Upper lobe of right lung (tissue), 1 donor: Measurements from ENCODE around the gene MLH1. TPM values are rescaled to one million over a fixed set of nuclear protein-coding genes. Genes with fewer than 3 reads are reported as not detected.

Experiments used
- ATAC-seq: fragments of 200-7000 bp; cut with Tn5 transposase; one replicate; pipeline ENCODE4 v1.9.1; 2020; ENCODE audit warnings: mild to moderate bottlenecking, moderate library complexity
- DNase-seq: peaks from one replicate; pipeline ENCODE4 v3.0.0-alpha.2; 2020
- H3K27ac ChIP-seq: fragments of 200-600 bp; one replicate; pipeline ENCODE4 v1.8.0; 2022
- H3K27me3 ChIP-seq: fragments of 200-600 bp; one replicate; pipeline ENCODE4 v1.8.0; 2022; ENCODE audit warnings: mild to moderate bottlenecking
- H3K36me3 ChIP-seq: fragments of 200-600 bp; one replicate; pipeline ENCODE4 v1.8.0; 2022
- H3K4me1 ChIP-seq: fragments of 200-600 bp; one replicate; pipeline ENCODE4 v1.8.0; 2022
- H3K4me3 ChIP-seq: fragments of 200-600 bp; one replicate; pipeline ENCODE4 v1.8.0; 2022; ENCODE audit warnings: mild to moderate bottlenecking
- H3K9me3 ChIP-seq: fragments of 200-600 bp; one replicate; pipeline ENCODE4 v1.8.0; 2022
- CTCF ChIP-seq: fragments of 200-600 bp; IDR thresholded peaks from one replicate; pipeline ENCODE4 v1.8.0; 2022; ENCODE audit warnings: antibody characterized with exemption
- intact Hi-C: fragments of 100-400 bp; cut with DNase I; formaldehyde crosslinking; loops from one replicate; pipeline ENCODE4 v1.11.0; 2022
- total RNA-seq: library from RNA; stranded (reverse); fragmentation: NEBNext Ultra II Directional; extraction: Animal tissue kit (Norgen Biotek cat#: 25700); gene quantifications from one replicate; pipeline ENCODE4 v1.2.1, GENCODE V29; 2021
- donor health status: DM: no; HTN: yes; CAD: no; lungs with severe emphysema.

The MLH1 gene
- total RNA-seq, 1 donor from 2014 or later = 31.3 TPM

GRCh38 chr3:37025561-37026335 is 32.4 kb downstream of the MLH1 start:
- Histone ChIP-seq H3K27ac (no peak overlapping the region), H3K9me3 (no peaks in the 10 kb centered on the region), H3K36me3 (peaks cover 81% of the 10 kb centered on the region), H3K4me1 (no peaks in the 10 kb centered on the region), H3K4me3 (no peak overlapping the region), H3K27me3 (no peaks in the 10 kb centered on the region)
- intact Hi-C loops = no loop called here
- TF ChIP-seq CTCF = no peak
- no peak for ATAC-seq
- DNase-seq = no peak

- H3K27ac ChIP-seq = no peak overlapping the region
- intact Hi-C loops = no loop called here
- H3K4me1 ChIP-seq = no peaks in the 10 kb centered on the region
- no peak for TF ChIP-seq CTCF
- no peaks in the 10 kb centered on the region for H3K9me3 ChIP-seq
- DNase-seq (no peak), ATAC-seq (no peak)
- no peak overlapping the region for H3K4me3 ChIP-seq
- no peaks in the 10 kb centered on the region for H3K27me3 ChIP-seq
- H3K36me3 ChIP-seq = peaks cover 80% of the 10 kb centered on the region
These were observed 33.5 kb downstream of the MLH1 start for GRCh38 chr3:37026851-37027250.

GRCh38 chr3:37028329-37028728 is 35.0 kb downstream of the MLH1 start:
- peaks cover 78% of the 10 kb centered on the region for H3K36me3 ChIP-seq
- intact Hi-C loops = no loop called here
- peaks cover 6% of the 10 kb centered on the region for H3K4me1 ChIP-seq
- no peak overlapping the region for H3K4me3 ChIP-seq
- no peak for ATAC-seq
- TF ChIP-seq CTCF = no peak
- DNase-seq = no peak
- H3K9me3 ChIP-seq = no peaks in the 10 kb centered on the region
- no peaks in the 10 kb centered on the region for H3K27me3 ChIP-seq
- no peak overlapping the region for H3K27ac ChIP-seq

- ATAC-seq = no peak
- Histone ChIP-seq H3K4me1 (peaks cover 6% of the 10 kb centered on the region), H3K27me3 (no peaks in the 10 kb centered on the region), H3K27ac (no peak overlapping the region), H3K9me3 (no peaks in the 10 kb centered on the region), H3K36me3 (peaks cover 80% of the 10 kb centered on the region), H3K4me3 (no peak overlapping the region)
- no peak for TF ChIP-seq CTCF
- DNase-seq = no peak
- intact Hi-C loops = no loop called here
These were observed 35.8 kb downstream of the MLH1 start for GRCh38 chr3:37029111-37029510.

GRCh38 chr3:37029516-37030163 is 36.3 kb downstream of the MLH1 start:
- intact Hi-C loops = no loop called here
- no peak for DNase-seq

More at GRCh38 chr3:37029516-37030163, 36.3 kb downstream of the MLH1 start:
- H3K36me3 ChIP-seq = peaks cover 86% of the 10 kb centered on the region
- no peak overlapping the region for H3K4me3 ChIP-seq
- peaks cover 6% of the 10 kb centered on the region for H3K4me1 ChIP-seq
- no peaks in the 10 kb centered on the region for H3K27me3 ChIP-seq
- H3K27ac ChIP-seq = no peak overlapping the region
- no peak for TF ChIP-seq CTCF
- H3K9me3 ChIP-seq = no peaks in the 10 kb centered on the region
- ATAC-seq = no peak
